Measurements from ENCODE around the gene FAM237B.

- TF ChIP-seq CTCF (IDR thresholded peaks at IDR 0.05) (no peak), POLR2A (IDR thresholded peaks at IDR 0.05) (no peak)
Observed at GRCh38 chr7:90303241-90303640, 17.9 kb downstream of the FAM237B start.
